IMR-90 (cell line): Measurements from ENCODE around the gene RAB3GAP2. TPM values are rescaled to one million over a fixed set of nuclear protein-coding genes. Genes with fewer than 3 reads are reported as not detected.

ENCODE experiments used
- ATAC-seq: fragments of 200-7000 bp; cut with Tn5 transposase; 2 replicates; pipeline ENCODE4 v1.9.1; 2020; ENCODE audit warnings: low read depth, mild to moderate bottlenecking, moderate library complexity
- BruUV-seq: library from RNA; stranded (reverse); fragments of 400-500 nt; replicated peaks from 2 replicates; lab custom pipeline; 2021; lab: Mats Ljungman, UMichigan
- CTCF ChIA-PET: fragments of 300-600 bp; formaldehyde crosslinking; extraction: SDS; loops from one replicate; lab custom pipeline; 2021; ENCODE audit warnings: antibody characterized with exemption; lab: Yijun Ruan, JAX
- POLR2A ChIA-PET: fragments of 300-600 bp; sonication (Branson Sonifier 250); formaldehyde crosslinking; loops from one replicate; lab custom pipeline; 2022; ENCODE audit warnings: antibody characterized with exemption; ENCODE audit not compliant: unreplicated experiment; lab: Charles Lee
- DNase-seq: peaks from one replicate; pipeline ENCODE4 v3.0.0; 2013
- H2AFZ ChIP-seq: replicated peaks from 2 replicates; pipeline ENCODE3; 2013; ENCODE audit warnings: low read length, mild to moderate bottlenecking; ENCODE audit not compliant: poor library complexity
- H2AK5ac ChIP-seq: 2 replicates; pipeline ENCODE4 v1.6.1; 2013; ENCODE audit warnings: low read depth, low read length, inconsistent platforms
- H2AK9ac ChIP-seq: replicated peaks from 2 replicates; pipeline ENCODE3; 2013; ENCODE audit warnings: mild to moderate bottlenecking, low read depth, low read length, moderate library complexity; ENCODE audit not compliant: poor library complexity
- H2BK120ac ChIP-seq: 2 replicates; pipeline ENCODE4 v1.6.1; 2013; ENCODE audit warnings: low read depth, low read length, inconsistent platforms
- H2BK15ac ChIP-seq: 3 replicates; pipeline ENCODE4 v1.6.1; 2013; ENCODE audit warnings: low read depth, low read length, inconsistent platforms
- H2BK20ac ChIP-seq: 2 replicates; pipeline ENCODE4 v1.6.1; 2013; ENCODE audit warnings: low read depth, mild to moderate bottlenecking, inconsistent platforms, low read length, moderate library complexity
- H2BK5ac ChIP-seq: 2 replicates; pipeline ENCODE4 v1.6.1; 2013; ENCODE audit warnings: mild to moderate bottlenecking, low read depth, low read length, inconsistent platforms; ENCODE audit not compliant: poor library complexity, severe bottlenecking
- H3K14ac ChIP-seq: replicated peaks from 2 replicates; pipeline ENCODE4 v1.6.1; 2013; ENCODE audit warnings: low read depth, low read length, inconsistent platforms
- H3K18ac ChIP-seq: 2 replicates; pipeline ENCODE4 v1.6.1; 2013; ENCODE audit warnings: low read depth, low read length, control low read depth
- H3K23ac ChIP-seq: 2 replicates; pipeline ENCODE4 v1.6.1; 2013; ENCODE audit warnings: low read depth, low read length, inconsistent platforms
- H3K27ac ChIP-seq: 2 replicates; pipeline ENCODE4 v1.5.1; 2013; ENCODE audit warnings: mild to moderate bottlenecking, control low read depth, low read length; ENCODE audit not compliant: insufficient read depth
- H3K27me3 ChIP-seq: 2 replicates; pipeline ENCODE4 v1.6.1; 2013; ENCODE audit warnings: low read length; ENCODE audit not compliant: control insufficient read depth, insufficient read depth
- H3K36me3 ChIP-seq: 2 replicates; pipeline ENCODE4 v1.6.1; 2013; ENCODE audit warnings: low read length, mixed read lengths; ENCODE audit not compliant: control insufficient read depth, insufficient read depth
- H3K4ac ChIP-seq: 2 replicates; pipeline ENCODE4 v1.6.1; 2013; ENCODE audit warnings: low read depth, low read length, inconsistent platforms
- H3K4me1 ChIP-seq: 2 replicates; pipeline ENCODE4 v1.6.1; 2013; ENCODE audit warnings: low read length, mixed read lengths; ENCODE audit not compliant: control insufficient read depth, insufficient read depth
- H3K4me2 ChIP-seq: 2 replicates; pipeline ENCODE4 v1.6.1; 2013; ENCODE audit warnings: low read depth, mild to moderate bottlenecking, control low read depth, low read length, moderate library complexity
- H3K4me3 ChIP-seq: 2 replicates; pipeline ENCODE4 v1.5.1; 2013; ENCODE audit warnings: low read depth, mild to moderate bottlenecking, control low read depth, low read length, moderate library complexity; ENCODE audit not compliant: insufficient read depth
- H3K56ac ChIP-seq: 2 replicates; pipeline ENCODE4 v1.6.1; 2013; ENCODE audit warnings: low read length, inconsistent platforms; ENCODE audit not compliant: insufficient read depth; ENCODE audit errors: extremely low read depth
- H3K79me1 ChIP-seq, 2 experiments: 2 replicates each; pipeline ENCODE4 v1.6.1; 2013; ENCODE audit warnings: low read length in 2 of 2, inconsistent platforms in 1 of 2, low read depth in 1 of 2
- H3K9ac ChIP-seq: 2 replicates; pipeline ENCODE4 v1.6.1; 2013; ENCODE audit warnings: low read depth, low read length, control low read depth
- H3K9me1 ChIP-seq: 2 replicates; pipeline ENCODE4 v1.6.1; 2013; ENCODE audit warnings: low read length, inconsistent platforms; ENCODE audit not compliant: insufficient read depth
- H3K9me3 ChIP-seq: 2 replicates; pipeline ENCODE4 v1.6.1; 2013; ENCODE audit warnings: low read length; ENCODE audit not compliant: control insufficient read depth, insufficient read depth
- H4K20me1 ChIP-seq: 2 replicates; pipeline ENCODE4 v1.6.1; 2013; ENCODE audit warnings: low read length, inconsistent platforms; ENCODE audit not compliant: insufficient read depth
- H4K5ac ChIP-seq: 2 replicates; pipeline ENCODE4 v1.6.1; 2013; ENCODE audit warnings: mild to moderate bottlenecking, low read depth, low read length, control low read depth
- H4K8ac ChIP-seq, 2 experiments: 2 replicates each; pipeline ENCODE4 v1.6.1; 2013; ENCODE audit warnings: low read depth in 2 of 2, low read length in 2 of 2, control low read depth in 1 of 2, inconsistent platforms in 1 of 2
- H4K91ac ChIP-seq: 2 replicates; pipeline ENCODE4 v1.6.1; 2013; ENCODE audit warnings: low read depth, low read length, inconsistent platforms; ENCODE audit not compliant: insufficient read depth
- MAZ ChIP-seq: IDR thresholded peaks from 2 replicates; pipeline ENCODE4 v1.6.1; 2012; ENCODE audit warnings: low read depth, mild to moderate bottlenecking, low read length, improper control_type of control experiment, moderate library complexity, borderline replicate concordance
- WGBS, 2 experiments: methylation state at CpG; one replicate each; pipeline versions ENCODE4 v1.1.5 to v1.1.7; 2013; ENCODE audit warnings: missing lambda C conversion rate in 2 of 2; ENCODE audit not compliant: insufficient read length in 1 of 2; ENCODE audit errors: extremely low coverage in 2 of 2; 5-methylcytosine and 5-hydroxymethylcytosine counted together
- dilution Hi-C: fragments of 300-500 bp; cut with HindIII; formaldehyde crosslinking; loops from one replicate; pipeline ENCODE4 v1.14.3; 2018; ENCODE audit warnings: low sequenced_read_pairs; ENCODE audit not compliant: unreplicated experiment
- in situ Hi-C: fragments of 300-500 bp; cut with MboI; formaldehyde crosslinking; loops from 3 replicates; pipeline ENCODE4 v1.14.3; 2019; ENCODE audit warnings: low sequenced_read_pairs, inconsistent platforms, mixed read lengths
- intact Hi-C: fragments of 100-400 bp; cut with micrococcal nuclease; formaldehyde crosslinking; loops from 2 replicates; pipeline ENCODE4 v1.10.0; 2022
- polyA plus RNA-seq, 3 experiments: library from polyadenylated mRNA; depleted of rRNA; stranded (reverse); fragments of >200 nt; gene quantifications; 2 replicates each; pipeline ENCODE4 v1.2.3, GENCODE V29; 2012; ENCODE audit warnings: low replicate concordance in 1 of 3
- total RNA-seq: library from RNA; depleted of rRNA; stranded (reverse); fragments of >200 nt; gene quantifications from 2 replicates; pipeline ENCODE4 v1.2.3, GENCODE V29; 2012
- TF ChIP-seq, protein P1 (sequence below): fragments of 150-350 bp; IDR thresholded peaks from 2 replicates; pipeline ENCODE4 v1.6.1; 2016; ENCODE audit warnings: low read depth, mild to moderate bottlenecking, low read length, moderate library complexity, borderline replicate concordance

Gene RAB3GAP2
- total and polyA plus RNA-seq, 2 of the 4 experiments (the other 2 are of a cell fraction), result 12.3 to 37.8 TPM

DNA sequence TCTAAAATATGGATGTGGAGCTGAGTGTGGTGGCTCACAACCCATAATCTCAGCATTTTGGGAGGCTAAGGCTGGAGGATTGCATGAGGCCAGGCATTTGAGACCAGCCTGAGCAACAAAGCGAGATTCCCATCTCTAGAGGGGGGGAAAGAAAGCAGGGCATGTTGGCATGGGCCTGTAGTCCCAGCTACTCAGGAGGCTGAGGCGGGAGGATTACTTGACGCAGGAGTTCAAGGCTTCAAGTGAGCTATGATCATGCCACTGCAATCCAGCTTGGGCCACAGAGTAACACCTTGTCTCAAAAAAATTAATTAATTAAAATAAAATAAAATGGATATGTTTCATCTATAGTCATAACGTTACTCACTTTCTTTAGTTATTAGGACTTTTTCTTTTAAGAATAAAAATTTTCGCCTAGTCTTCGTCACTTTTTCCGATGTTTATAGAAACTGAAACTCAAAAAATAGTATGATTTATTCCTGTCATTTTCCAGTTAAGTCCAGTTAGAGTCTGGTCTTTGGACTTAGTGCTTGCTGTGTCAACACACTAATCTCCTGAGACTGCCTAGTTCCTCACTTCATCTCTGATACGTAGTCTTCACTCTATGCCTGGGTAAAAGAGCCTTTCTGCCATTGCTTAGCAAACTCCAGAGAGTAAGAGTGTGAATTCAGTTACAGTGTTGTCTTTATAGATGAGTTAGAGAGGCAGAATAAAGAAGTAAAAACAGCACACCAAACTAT is 150.3 kb downstream of the RAB3GAP2 start:
- H3K4me1 ChIP-seq, result peaks cover 2% of the 10 kb centered on the region; the same call in 1 of the 2 replicates
- H3K36me3 ChIP-seq, result peaks cover 9% of the 10 kb centered on the region
- intact Hi-C loops, result loop anchor here (5.0 kb wide), 1 partner anchor 130 kb away; no protein-coding TSS in a partner anchor
- H3K79me1 ChIP-seq, result peaks cover 3 to 7% of the 10 kb centered on the region in 2 experiments; a peak in 1 of 4 replicates
- H3K4me2 ChIP-seq, result no peak overlapping the region
- H2AK9ac ChIP-seq, result no peak overlapping the region
- H3K4ac ChIP-seq, result no peak overlapping the region
- H3K9ac ChIP-seq, result no peak overlapping the region
- no peak for ATAC-seq
- H4K8ac ChIP-seq, result no peak overlapping the region
- no peak overlapping the region for H2BK5ac ChIP-seq
- no TSS peak for BruUV-seq
- no peaks in the 10 kb centered on the region for H3K9me3 ChIP-seq
- no peak overlapping the region for H2BK15ac ChIP-seq
- no peak overlapping the region for H2BK120ac ChIP-seq
- POLR2A ChIA-PET, result no interaction called here
- H3K14ac ChIP-seq, result no peak overlapping the region
- 0 out of 2 replicates have a peak, but pooled peaks cover 3% of the 10 kb centered on the region for H3K9me1 ChIP-seq
- no peak overlapping the region for H3K27ac ChIP-seq
- no peak overlapping the region for H3K4me3 ChIP-seq
- H2AK5ac ChIP-seq, result no peak overlapping the region
- in situ Hi-C loops, result no loop called here
- CTCF ChIA-PET, result no interaction called here
- H3K18ac ChIP-seq, result no peak overlapping the region
- TF ChIP-seq MAZ, result no peak
- TF ChIP-seq, protein P1, sequence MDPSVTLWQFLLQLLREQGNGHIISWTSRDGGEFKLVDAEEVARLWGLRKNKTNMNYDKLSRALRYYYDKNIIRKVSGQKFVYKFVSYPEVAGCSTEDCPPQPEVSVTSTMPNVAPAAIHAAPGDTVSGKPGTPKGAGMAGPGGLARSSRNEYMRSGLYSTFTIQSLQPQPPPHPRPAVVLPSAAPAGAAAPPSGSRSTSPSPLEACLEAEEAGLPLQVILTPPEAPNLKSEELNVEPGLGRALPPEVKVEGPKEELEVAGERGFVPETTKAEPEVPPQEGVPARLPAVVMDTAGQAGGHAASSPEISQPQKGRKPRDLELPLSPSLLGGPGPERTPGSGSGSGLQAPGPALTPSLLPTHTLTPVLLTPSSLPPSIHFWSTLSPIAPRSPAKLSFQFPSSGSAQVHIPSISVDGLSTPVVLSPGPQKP, result no peak
- no peak for DNase-seq
- no peak overlapping the region for H3K56ac ChIP-seq
- H4K5ac ChIP-seq, result no peak overlapping the region
- dilution Hi-C loops, result no loop called here
- no peaks in the 10 kb centered on the region for H3K27me3 ChIP-seq
- H3K23ac ChIP-seq, result no peak overlapping the region
- no peaks in the 10 kb centered on the region for H4K20me1 ChIP-seq
- no peak overlapping the region for H2BK20ac ChIP-seq
- H2AFZ ChIP-seq, result no peak overlapping the region
- WGBS, 2 experiments, result 100% methylated on average over 1 of the region's 8 CpGs; no CpG with 5 or more reads in 1 of the 2 experiments
- no peak overlapping the region for H4K91ac ChIP-seq
